ENCODE results near the gene GALT. TPM values are rescaled to one million over a fixed set of nuclear protein-coding genes. Genes with fewer than 3 reads are reported as not detected.

GALT gene
- polyA plus RNA-seq, 1 experiment: 41.5 TPM

GRCh38 chr9:34684145-34684544 lies 37.7 kb downstream of the GALT start:
- POLR2A ChIA-PET: no interaction called here
- CTCF ChIA-PET: interaction anchor here (1.5 kb wide), 1 partner anchor 17 kb away, joined by 6 read pairs; no protein-coding TSS in a partner anchor
- no peaks in the 10 kb centered on the region for H3K27me3 ChIP-seq (ENCODE audit: control insufficient read depth, insufficient read depth, low read length)

DNA sequence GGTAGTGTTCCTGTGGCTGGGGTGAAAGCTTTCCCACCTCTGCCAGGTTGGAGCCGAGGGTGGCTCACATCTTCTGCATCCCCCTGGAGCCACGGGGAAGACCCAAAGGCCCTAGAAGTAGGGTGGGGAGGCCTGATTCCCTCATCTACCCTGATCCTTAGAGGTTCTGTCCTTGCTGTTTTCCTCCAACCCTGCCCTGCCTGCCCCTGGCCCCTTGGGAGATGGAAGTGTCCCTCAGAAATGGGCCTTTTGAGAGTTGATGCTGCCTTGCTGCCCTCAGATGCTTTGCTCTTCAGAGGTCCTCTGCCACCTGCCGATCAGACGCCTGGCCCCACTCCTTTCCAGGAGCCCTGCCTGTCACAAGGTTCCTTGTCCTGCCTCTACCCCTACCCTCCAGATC lies 38.3 kb downstream of the GALT start:
- CTCF ChIA-PET: interaction anchor here (3.2 to 3.8 kb wide), 2 partner anchors 9 to 17 kb away, joined by 17 to 39 read pairs; no protein-coding TSS in a partner anchor
- POLR2A ChIA-PET: no interaction called here

More at GRCh38 chr9:34684145-34684544, 37.7 kb downstream of the GALT start:
- no peak for DNase-seq (ENCODE audit: low read depth)
- TF ChIP-seq, protein P1, sequence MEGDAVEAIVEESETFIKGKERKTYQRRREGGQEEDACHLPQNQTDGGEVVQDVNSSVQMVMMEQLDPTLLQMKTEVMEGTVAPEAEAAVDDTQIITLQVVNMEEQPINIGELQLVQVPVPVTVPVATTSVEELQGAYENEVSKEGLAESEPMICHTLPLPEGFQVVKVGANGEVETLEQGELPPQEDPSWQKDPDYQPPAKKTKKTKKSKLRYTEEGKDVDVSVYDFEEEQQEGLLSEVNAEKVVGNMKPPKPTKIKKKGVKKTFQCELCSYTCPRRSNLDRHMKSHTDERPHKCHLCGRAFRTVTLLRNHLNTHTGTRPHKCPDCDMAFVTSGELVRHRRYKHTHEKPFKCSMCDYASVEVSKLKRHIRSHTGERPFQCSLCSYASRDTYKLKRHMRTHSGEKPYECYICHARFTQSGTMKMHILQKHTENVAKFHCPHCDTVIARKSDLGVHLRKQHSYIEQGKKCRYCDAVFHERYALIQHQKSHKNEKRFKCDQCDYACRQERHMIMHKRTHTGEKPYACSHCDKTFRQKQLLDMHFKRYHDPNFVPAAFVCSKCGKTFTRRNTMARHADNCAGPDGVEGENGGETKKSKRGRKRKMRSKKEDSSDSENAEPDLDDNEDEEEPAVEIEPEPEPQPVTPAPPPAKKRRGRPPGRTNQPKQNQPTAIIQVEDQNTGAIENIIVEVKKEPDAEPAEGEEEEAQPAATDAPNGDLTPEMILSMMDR (IDR thresholded peaks at IDR 0.05; ENCODE audit: insufficient read depth, low read depth, low read length): no peak
- H3K36me3 ChIP-seq (ENCODE audit: control insufficient read depth, insufficient read depth, low read length): no peaks in the 10 kb centered on the region; the same call in 1 of the 2 replicates
- no peak overlapping the region for H3K4me3 ChIP-seq (ENCODE audit: low read depth, low read length)

DNA sequence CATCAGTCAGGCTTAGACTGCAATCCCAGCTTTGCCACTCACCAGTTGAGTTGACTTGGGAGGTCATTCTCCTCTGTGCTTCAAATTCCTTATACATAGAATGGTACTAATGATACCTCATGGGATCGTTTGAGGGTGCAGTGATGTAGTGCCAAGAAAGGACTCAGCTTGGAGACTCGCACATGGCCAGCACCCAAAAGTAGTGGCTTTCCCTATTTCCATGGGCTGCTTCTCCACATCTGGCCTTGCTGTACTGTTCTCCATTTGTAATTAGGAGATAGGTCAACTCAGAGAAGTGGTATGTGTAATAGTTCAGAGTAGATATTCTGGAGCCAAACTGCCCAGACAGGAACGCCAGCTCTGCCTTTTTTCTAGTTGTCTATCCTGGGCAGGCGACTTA lies 39.1 kb downstream of the GALT start:
- H3K4me3 ChIP-seq (ENCODE audit: low read depth, low read length): no peak overlapping the region
- ChIA-PET CTCF (interaction anchor here (1.0 to 3.8 kb wide), 5 partner anchors 10 to 22 kb away, joined by 3 to 39 read pairs (median 5); no protein-coding TSS in a partner anchor), POLR2A (no interaction called here)
- TF ChIP-seq, protein P1 (IDR thresholded peaks at IDR 0.05; ENCODE audit: insufficient read depth, low read depth, low read length): no peak
- no peaks in the 10 kb centered on the region for H3K36me3 ChIP-seq (ENCODE audit: control insufficient read depth, insufficient read depth, low read length)
- no peak for DNase-seq (ENCODE audit: low read depth)
- no peaks in the 10 kb centered on the region for H3K27me3 ChIP-seq (ENCODE audit: control insufficient read depth, insufficient read depth, low read length)

More for the DNA sequence above, 38.3 kb downstream of the GALT start:
- no peaks in the 10 kb centered on the region for H3K27me3 ChIP-seq (ENCODE audit: control insufficient read depth, insufficient read depth, low read length)
- no peak overlapping the region for H3K4me3 ChIP-seq (ENCODE audit: low read depth, low read length)
- TF ChIP-seq, protein P1 (IDR thresholded peaks at IDR 0.05; ENCODE audit: insufficient read depth, low read depth, low read length): no peak
- H3K36me3 ChIP-seq (ENCODE audit: control insufficient read depth, insufficient read depth, low read length): no peaks in the 10 kb centered on the region
- no peak for DNase-seq (ENCODE audit: low read depth)

- POLR2A ChIA-PET: no interaction called here
- H3K36me3 ChIP-seq (ENCODE audit: control insufficient read depth, insufficient read depth, low read length): no peaks in the 10 kb centered on the region
- H3K27me3 ChIP-seq (ENCODE audit: control insufficient read depth, insufficient read depth, low read length): no peaks in the 10 kb centered on the region
- TF ChIP-seq, protein P1 (IDR thresholded peaks at IDR 0.05; ENCODE audit: insufficient read depth, low read depth, low read length): no peak
- no peak for DNase-seq (ENCODE audit: low read depth)
- CTCF ChIA-PET: interaction anchor here (1.0 to 3.8 kb wide), 6 partner anchors 10 to 39 kb away, joined by 3 to 39 read pairs (median 4); partner anchors contain the start of gene GALT
- H3K4me3 ChIP-seq (ENCODE audit: low read depth, low read length): no peak overlapping the region
Measured at GRCh38 chr9:34686231-34686630, 39.8 kb downstream of the GALT start.

GRCh38 chr9:34686732-34687131 lies 40.3 kb downstream of the GALT start:
- no peak for DNase-seq (ENCODE audit: low read depth)
- Histone ChIP-seq H3K36me3 (ENCODE audit: control insufficient read depth, insufficient read depth, low read length) (no peaks in the 10 kb centered on the region), H3K4me3 (ENCODE audit: low read depth, low read length) (no peak overlapping the region), H3K27me3 (ENCODE audit: control insufficient read depth, insufficient read depth, low read length) (no peaks in the 10 kb centered on the region)
- CTCF ChIA-PET: interaction anchor here (1.0 to 3.8 kb wide), 5 partner anchors 11 to 40 kb away, joined by 3 to 39 read pairs (median 5); partner anchors contain the start of gene GALT
- POLR2A ChIA-PET: no interaction called here
- TF ChIP-seq, protein P1 (IDR thresholded peaks at IDR 0.05; ENCODE audit: insufficient read depth, low read depth, low read length): no peak

Data from BJ (cell line).